Peyer's patch (tissue), 4 donors: Measurements from ENCODE around the gene PLXNB2.

Experiments used
- CTCF ChIP-seq, 6 experiments: fragments of 450-650 bp in 4 of 6; fragments of 200-600 bp in 2 of 6; sonication (generic) in 1 of 6; IDR thresholded peaks; one replicate each; pipeline ENCODE4 v1.5.1; 2017 to 2019; ENCODE audit warnings: antibody characterized with exemption in 6 of 6, mild to moderate bottlenecking in 3 of 6, moderate library complexity in 1 of 6
- POLR2A ChIP-seq, 2 donors: fragments of 450-650 bp; IDR thresholded peaks; one replicate each; pipeline ENCODE4 v1.5.1; 2017; ENCODE audit warnings: antibody characterized with exemption in 2 of 2, mild to moderate bottlenecking in 2 of 2, moderate library complexity in 2 of 2

- TF ChIP-seq CTCF (IDR thresholded peaks at IDR 0.05) (no peak), POLR2A (IDR thresholded peaks at IDR 0.05) (no peak)
Measured at GRCh38 chr22:50337262-50338041, 30.0 kb upstream of the PLXNB2 start.
